Astrocyte (in vitro differentiated cells and primary cell): ENCODE data around the gene CAMK2B. TPM values are rescaled to one million over a fixed set of nuclear protein-coding genes. Genes with fewer than 3 reads are reported as not detected.

ENCODE experiments used
- DNase-seq: peaks from one replicate; pipeline ENCODE4 v3.0.0-alpha.2; 2010; ENCODE audit warnings: low read depth
- FAIRE-seq: peaks from 2 replicates; lab custom pipeline; 2011; peaks lifted over from hg19 to GRCh38; lab: Jason Lieb, UNC
- H2AFZ ChIP-seq: 2 replicates; pipeline ENCODE4 v1.6.0; 2012; ENCODE audit warnings: low read depth, low read length, inconsistent platforms
- H3K27ac ChIP-seq: 2 replicates; pipeline ENCODE4 v1.5.1; 2011; ENCODE audit warnings: low read depth, low read length, inconsistent platforms
- H3K27me3 ChIP-seq: 2 replicates; pipeline ENCODE4 v1.6.0; 2011; ENCODE audit warnings: low read length, inconsistent platforms; ENCODE audit not compliant: insufficient read depth
- H3K36me3 ChIP-seq: 2 replicates; pipeline ENCODE4 v1.5.1; 2011; ENCODE audit warnings: low read length, inconsistent platforms; ENCODE audit not compliant: insufficient read depth
- H3K4me1 ChIP-seq: 2 replicates; pipeline ENCODE4 v1.5.1; 2011; ENCODE audit warnings: low read length, inconsistent platforms; ENCODE audit not compliant: insufficient read depth
- H3K4me2 ChIP-seq: 2 replicates; pipeline ENCODE4 v1.6.0; 2012; ENCODE audit warnings: low read length, inconsistent platforms
- H3K4me3 ChIP-seq: 2 replicates; pipeline ENCODE4 v1.5.1; 2011; ENCODE audit warnings: low read depth, mild to moderate bottlenecking, low read length, inconsistent platforms; ENCODE audit not compliant: insufficient read depth
- H3K79me2 ChIP-seq: 2 replicates; pipeline ENCODE4 v1.6.0; 2012; ENCODE audit warnings: mild to moderate bottlenecking, low read length, inconsistent platforms; ENCODE audit not compliant: insufficient read depth
- H3K9ac ChIP-seq: 2 replicates; pipeline ENCODE4 v1.6.0; 2012; ENCODE audit warnings: mild to moderate bottlenecking, low read length, inconsistent platforms
- H3K9me3 ChIP-seq: 2 replicates; pipeline ENCODE4 v1.5.1; 2012; ENCODE audit warnings: low read depth, mild to moderate bottlenecking, low read length, inconsistent platforms; ENCODE audit not compliant: insufficient read depth
- H4K20me1 ChIP-seq: 2 replicates; pipeline ENCODE4 v1.6.0; 2012; ENCODE audit warnings: low read length, inconsistent platforms; ENCODE audit not compliant: insufficient read depth
- H3K27ac Mint-ChIP-seq: one replicate; pipeline ENCODE4 v1.8.0; 2021; ENCODE audit warnings: mild to moderate bottlenecking, mixed read lengths; ENCODE audit not compliant: unreplicated experiment
- H3K27me3 Mint-ChIP-seq: one replicate; pipeline ENCODE4 v1.8.0; 2021; ENCODE audit warnings: low read depth, mixed read lengths; ENCODE audit not compliant: unreplicated experiment
- H3K36me3 Mint-ChIP-seq: one replicate; pipeline ENCODE4 v1.8.0; 2021; ENCODE audit warnings: low read depth, mixed read lengths; ENCODE audit not compliant: unreplicated experiment
- H3K4me1 Mint-ChIP-seq: one replicate; pipeline ENCODE4 v1.8.0; 2021; ENCODE audit warnings: low read depth, mixed read lengths; ENCODE audit not compliant: unreplicated experiment
- H3K4me3 Mint-ChIP-seq: one replicate; pipeline ENCODE4 v1.8.0; 2021; ENCODE audit warnings: mild to moderate bottlenecking, moderate library complexity, mixed read lengths; ENCODE audit not compliant: unreplicated experiment
- H3K9me3 Mint-ChIP-seq: one replicate; pipeline ENCODE4 v1.8.0; 2021; ENCODE audit warnings: mild to moderate bottlenecking, mixed read lengths; ENCODE audit not compliant: unreplicated experiment
- EZH2 ChIP-seq: IDR thresholded peaks from 2 replicates; pipeline ENCODE4 v1.6.1; 2012; ENCODE audit warnings: mild to moderate bottlenecking, low read length, inconsistent platforms; ENCODE audit not compliant: insufficient read depth
- total RNA-seq: library from RNA; stranded (reverse); gene quantifications from 2 replicates; pipeline ENCODE4 v1.2.1, GENCODE V29; 2021
- TF ChIP-seq, protein P1 (sequence below): IDR thresholded peaks from 2 replicates; pipeline ENCODE4 v1.5.1; 2011; ENCODE audit warnings: low read depth, mild to moderate bottlenecking, inconsistent platforms, low read length, moderate library complexity; ENCODE audit not compliant: insufficient read depth

CAMK2B gene
- total RNA-seq, 1 donor from 2014 or later: 0.18 TPM

- peak overlapping the region; percentile 21 for H3K27ac ChIP-seq
- H3K27ac Mint-ChIP-seq: no peak overlapping the region
- FAIRE-seq: peak; percentile 97
Observed at GRCh38 chr7:44259547-44260457, 65.6 kb downstream of the CAMK2B start.

GRCh38 chr7:44258865-44259546 is 66.4 kb downstream of the CAMK2B start:
- FAIRE-seq (no peak), DNase-seq (no peak)
- Mint-ChIP-seq H3K27me3 (peaks cover 24% of the 10 kb centered on the region), H3K4me3 (no peak overlapping the region), H3K36me3 (no peaks in the 10 kb centered on the region), H3K9me3 (no peaks in the 10 kb centered on the region), H3K27ac (no peak overlapping the region), H3K4me1 (peaks cover 29% of the 10 kb centered on the region)
- Histone ChIP-seq H3K4me3 (no peak overlapping the region), H3K36me3 (no peaks in the 10 kb centered on the region), H3K9me3 (no peaks in the 10 kb centered on the region), H3K4me1 (peaks cover 30% of the 10 kb centered on the region), H3K4me2 (peak overlapping the region; percentile 80), H3K9ac (no peak overlapping the region), H3K79me2 (no peaks in the 10 kb centered on the region), H4K20me1 (no peaks in the 10 kb centered on the region), H3K27ac (peak overlapping the region; percentile 21), H2AFZ (no peak overlapping the region), H3K27me3 (peaks cover 2% of the 10 kb centered on the region)
- TF ChIP-seq, protein P1, sequence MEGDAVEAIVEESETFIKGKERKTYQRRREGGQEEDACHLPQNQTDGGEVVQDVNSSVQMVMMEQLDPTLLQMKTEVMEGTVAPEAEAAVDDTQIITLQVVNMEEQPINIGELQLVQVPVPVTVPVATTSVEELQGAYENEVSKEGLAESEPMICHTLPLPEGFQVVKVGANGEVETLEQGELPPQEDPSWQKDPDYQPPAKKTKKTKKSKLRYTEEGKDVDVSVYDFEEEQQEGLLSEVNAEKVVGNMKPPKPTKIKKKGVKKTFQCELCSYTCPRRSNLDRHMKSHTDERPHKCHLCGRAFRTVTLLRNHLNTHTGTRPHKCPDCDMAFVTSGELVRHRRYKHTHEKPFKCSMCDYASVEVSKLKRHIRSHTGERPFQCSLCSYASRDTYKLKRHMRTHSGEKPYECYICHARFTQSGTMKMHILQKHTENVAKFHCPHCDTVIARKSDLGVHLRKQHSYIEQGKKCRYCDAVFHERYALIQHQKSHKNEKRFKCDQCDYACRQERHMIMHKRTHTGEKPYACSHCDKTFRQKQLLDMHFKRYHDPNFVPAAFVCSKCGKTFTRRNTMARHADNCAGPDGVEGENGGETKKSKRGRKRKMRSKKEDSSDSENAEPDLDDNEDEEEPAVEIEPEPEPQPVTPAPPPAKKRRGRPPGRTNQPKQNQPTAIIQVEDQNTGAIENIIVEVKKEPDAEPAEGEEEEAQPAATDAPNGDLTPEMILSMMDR: no peak
- no peak for TF ChIP-seq EZH2

More at GRCh38 chr7:44259547-44260457, 65.6 kb downstream of the CAMK2B start:
- Histone ChIP-seq H4K20me1 (no peaks in the 10 kb centered on the region), H3K4me1 (peaks cover 30% of the 10 kb centered on the region), H3K4me2 (peak overlapping the region; percentile 25), H3K27me3 (peaks cover 10% of the 10 kb centered on the region), H3K9me3 (no peaks in the 10 kb centered on the region), H2AFZ (peak overlapping the region; percentile 2), H3K4me3 (no peak overlapping the region), H3K36me3 (no peaks in the 10 kb centered on the region), H3K79me2 (no peaks in the 10 kb centered on the region), H3K9ac (no peak overlapping the region)
- peak; percentile 95 for DNase-seq
- H3K36me3 Mint-ChIP-seq: no peaks in the 10 kb centered on the region
- H3K27me3 Mint-ChIP-seq: peaks cover 27% of the 10 kb centered on the region
- TF ChIP-seq, protein P1: no peak
- no peak for TF ChIP-seq EZH2
- no peaks in the 10 kb centered on the region for H3K9me3 Mint-ChIP-seq
- peaks cover 29% of the 10 kb centered on the region for H3K4me1 Mint-ChIP-seq
- H3K4me3 Mint-ChIP-seq: peak overlapping the region; percentile 45
